ENCODE data around the gene CNTN6. TPM values are rescaled to one million over a fixed set of nuclear protein-coding genes. Genes with fewer than 3 reads are reported as not detected.

CNTN6 gene
- total RNA-seq (0.21 TPM in 2 replicates), polyA plus RNA-seq (not detected in 2 replicates)

GRCh38 chr3:1092771-1093170 lies at the start of gene CNTN6:
Gene CNTN6 (plus strand): TSS chr3:1093024. CDS start chr3:1148009, 54,985 bp downstream.
- Histone ChIP-seq H3K4me1 (ENCODE audit: low read depth) (peaks cover 6% of the 10 kb centered on the region), H3K36me3 (no peaks in the 10 kb centered on the region), H3K27me3 (no peaks in the 10 kb centered on the region), H3K4me3 (no peak within 1 kb of the TSS), H3K9me3 (ENCODE audit: low read depth) (no peaks in the 10 kb centered on the region), H3K27ac (no peak within 1 kb of the TSS)
- DNase-seq (ENCODE audit: low read depth in 1 of 2, low spot score in 1 of 2): peak; percentile 1 to 39
- TF ChIP-seq CTCF (IDR thresholded peaks at IDR 0.05; ENCODE audit: low read depth, low read length): no peak

- TF ChIP-seq CTCF (IDR thresholded peaks at IDR 0.05; ENCODE audit: low read depth, low read length): no peak
- no peak for DNase-seq (ENCODE audit: low read depth in 1 of 2, low spot score in 1 of 2)
- H3K27ac ChIP-seq: no peak overlapping the region
- H3K27me3 ChIP-seq: no peaks in the 10 kb centered on the region
- no peaks in the 10 kb centered on the region for H3K9me3 ChIP-seq (ENCODE audit: low read depth)
- H3K4me3 ChIP-seq: no peak overlapping the region
- no peaks in the 10 kb centered on the region for H3K36me3 ChIP-seq
- H3K4me1 ChIP-seq (ENCODE audit: low read depth): no peaks in the 10 kb centered on the region
Measured at GRCh38 chr3:1048558-1048957, 44.3 kb upstream of the CNTN6 start.

GRCh38 chr3:1055870-1056269 lies 37.0 kb upstream of the CNTN6 start:
- DNase-seq (ENCODE audit: low read depth in 1 of 2, low spot score in 1 of 2): no peak
- no peak overlapping the region for H3K4me3 ChIP-seq
- TF ChIP-seq CTCF (IDR thresholded peaks at IDR 0.05; ENCODE audit: low read depth, low read length): no peak
- no peaks in the 10 kb centered on the region for H3K27me3 ChIP-seq
- peaks cover 10% of the 10 kb centered on the region for H3K4me1 ChIP-seq (ENCODE audit: low read depth)
- no peaks in the 10 kb centered on the region for H3K9me3 ChIP-seq (ENCODE audit: low read depth)
- no peaks in the 10 kb centered on the region for H3K36me3 ChIP-seq
- no peak overlapping the region for H3K27ac ChIP-seq

- H3K36me3 ChIP-seq: no peaks in the 10 kb centered on the region
- peaks cover 10% of the 10 kb centered on the region for H3K4me1 ChIP-seq (ENCODE audit: low read depth)
- DNase-seq (ENCODE audit: low read depth in 1 of 2, low spot score in 1 of 2): peak in 1 of 2 donors; percentile 6
- no peak overlapping the region for H3K27ac ChIP-seq
- no peak overlapping the region for H3K4me3 ChIP-seq
- no peaks in the 10 kb centered on the region for H3K9me3 ChIP-seq (ENCODE audit: low read depth)
- H3K27me3 ChIP-seq: no peaks in the 10 kb centered on the region
- TF ChIP-seq CTCF (IDR thresholded peaks at IDR 0.05; ENCODE audit: low read depth, low read length): no peak
Measured at GRCh38 chr3:1056744-1057143, 36.1 kb upstream of the CNTN6 start.

GRCh38 chr3:1057436-1057835 lies 35.4 kb upstream of the CNTN6 start:
- H3K4me3 ChIP-seq: no peak overlapping the region
- no peak overlapping the region for H3K27ac ChIP-seq
- H3K27me3 ChIP-seq: no peaks in the 10 kb centered on the region
- H3K9me3 ChIP-seq (ENCODE audit: low read depth): no peaks in the 10 kb centered on the region
- no peak for TF ChIP-seq CTCF (IDR thresholded peaks at IDR 0.05; ENCODE audit: low read depth, low read length)
- H3K4me1 ChIP-seq (ENCODE audit: low read depth): peaks cover 10% of the 10 kb centered on the region
- DNase-seq (ENCODE audit: low read depth in 1 of 2, low spot score in 1 of 2): no peak
- no peaks in the 10 kb centered on the region for H3K36me3 ChIP-seq

GRCh38 chr3:1068985-1069384 lies 23.8 kb upstream of the CNTN6 start:
- H3K4me3 ChIP-seq: no peak overlapping the region
- DNase-seq (ENCODE audit: low read depth in 1 of 2, low spot score in 1 of 2): no peak
- TF ChIP-seq CTCF (IDR thresholded peaks at IDR 0.05; ENCODE audit: low read depth, low read length): no peak
- H3K27me3 ChIP-seq: no peaks in the 10 kb centered on the region
- no peaks in the 10 kb centered on the region for H3K4me1 ChIP-seq (ENCODE audit: low read depth)
- no peaks in the 10 kb centered on the region for H3K36me3 ChIP-seq
- no peak overlapping the region for H3K27ac ChIP-seq
- no peaks in the 10 kb centered on the region for H3K9me3 ChIP-seq (ENCODE audit: low read depth)
